AG04449 (cell line): Measurements from ENCODE around the gene CDK5RAP2.

Experiments used
- CTCF ChIA-PET: fragments of 350-600 bp; formaldehyde crosslinking; extraction: SDS; loops from one replicate; lab custom pipeline; 2021; ENCODE audit warnings: antibody characterized with exemption; lab: Yijun Ruan, JAX
- POLR2A ChIA-PET: fragments of 400-600, 350-600 bp; formaldehyde crosslinking; extraction: SDS; loops from one replicate; lab custom pipeline; 2020; ENCODE audit warnings: antibody characterized with exemption, inconsistent platforms; lab: Yijun Ruan, JAX
- DNase-seq: peaks from one replicate; pipeline ENCODE4 v3.0.0-alpha.2; 2010; ENCODE audit warnings: low read depth, low spot score
- H3K4me3 ChIP-seq: 2 replicates; pipeline ENCODE4 v1.5.1; 2011; ENCODE audit warnings: low read depth, mild to moderate bottlenecking, control low read depth, low read length
- CTCF ChIP-seq: IDR thresholded peaks from one replicate; pipeline ENCODE4 v1.5.1; 2011; ENCODE audit warnings: mild to moderate bottlenecking, moderate library complexity, low read length, control low read depth, inconsistent platforms; ENCODE audit not compliant: insufficient read depth; ENCODE audit errors: missing control alignments

CDK5RAP2 gene

GRCh38 chr9:120395376-120395775 is 184.6 kb downstream of the CDK5RAP2 start:
- no peak for TF ChIP-seq CTCF
- DNase-seq: no peak
- ChIA-PET POLR2A (no interaction called here), CTCF (interaction anchor here (0.9 to 1.7 kb wide), 4 partner anchors 29 to 82 kb away, joined by 3 to 6 read pairs (median 3); no protein-coding TSS in a partner anchor)
- no peak overlapping the region for H3K4me3 ChIP-seq

DNA sequence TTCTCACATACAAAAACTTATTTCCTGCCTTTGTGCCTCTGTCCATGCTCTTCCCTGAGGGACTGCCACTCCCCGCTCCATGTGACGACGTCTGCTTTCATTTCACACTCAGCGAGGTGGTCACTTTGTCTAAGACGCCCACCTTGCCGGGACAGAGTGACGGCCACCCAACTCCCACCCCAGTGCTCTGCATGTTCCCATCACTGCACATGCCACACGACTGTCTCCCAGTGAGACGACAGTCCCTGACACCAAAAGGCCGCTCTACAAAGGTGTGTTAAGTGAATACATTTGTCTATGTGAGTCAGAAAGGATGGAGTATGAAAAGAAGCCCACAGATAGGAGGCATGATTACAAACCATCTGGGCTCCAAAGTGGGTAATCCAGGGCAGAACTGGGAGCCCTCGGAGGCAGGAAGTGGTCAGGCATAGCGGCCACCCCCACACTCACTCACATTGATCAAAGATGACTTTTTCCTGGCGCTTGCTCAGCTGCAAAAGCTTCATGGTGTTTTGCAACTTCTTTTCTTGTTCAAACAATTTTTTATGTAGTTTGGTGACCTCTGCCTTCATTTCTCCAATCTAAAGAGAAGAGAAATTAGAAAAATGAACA is 185.8 kb downstream of the CDK5RAP2 start:
- TF ChIP-seq CTCF: no peak
- H3K4me3 ChIP-seq: no peak overlapping the region
- DNase-seq: peak; percentile 82
- ChIA-PET CTCF (interaction anchor here (0.6 kb wide), 1 partner anchor 1527 kb away, joined by 3 read pairs; no protein-coding TSS in a partner anchor), POLR2A (no interaction called here)

- no peak overlapping the region for H3K4me3 ChIP-seq
- DNase-seq: no peak
- no peak for TF ChIP-seq CTCF
- POLR2A ChIA-PET: no interaction called here
- CTCF ChIA-PET: no interaction called here
Measured at GRCh38 chr9:120393386-120394057, 186.4 kb downstream of the CDK5RAP2 start.

DNA sequence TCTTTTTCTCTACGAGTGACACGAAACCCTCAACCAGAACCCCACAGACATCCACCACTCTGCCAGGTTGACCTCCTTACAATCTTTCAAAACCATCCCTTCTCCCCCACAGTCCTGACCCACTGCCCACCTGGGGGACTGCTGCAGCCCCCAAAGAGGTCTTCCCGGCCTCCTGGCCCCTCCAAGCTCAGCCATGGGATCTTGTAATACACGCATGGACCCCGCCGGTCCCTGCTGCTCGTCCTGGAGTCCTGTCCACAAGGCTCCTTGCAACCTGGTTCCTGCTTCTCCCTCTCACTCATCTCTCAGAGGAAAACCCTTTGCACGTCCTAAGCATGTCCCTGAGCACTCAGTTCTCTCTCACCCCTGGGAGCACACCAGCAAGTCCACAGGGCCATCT is 187.3 kb downstream of the CDK5RAP2 start:
- no peak for DNase-seq
- ChIA-PET CTCF (interaction anchor here (1.5 to 2.5 kb wide), 2 partner anchors 43 to 46 kb away, joined by 3 to 8 read pairs; no protein-coding TSS in a partner anchor), POLR2A (no interaction called here)
- TF ChIP-seq CTCF: no peak
- no peak overlapping the region for H3K4me3 ChIP-seq

DNA sequence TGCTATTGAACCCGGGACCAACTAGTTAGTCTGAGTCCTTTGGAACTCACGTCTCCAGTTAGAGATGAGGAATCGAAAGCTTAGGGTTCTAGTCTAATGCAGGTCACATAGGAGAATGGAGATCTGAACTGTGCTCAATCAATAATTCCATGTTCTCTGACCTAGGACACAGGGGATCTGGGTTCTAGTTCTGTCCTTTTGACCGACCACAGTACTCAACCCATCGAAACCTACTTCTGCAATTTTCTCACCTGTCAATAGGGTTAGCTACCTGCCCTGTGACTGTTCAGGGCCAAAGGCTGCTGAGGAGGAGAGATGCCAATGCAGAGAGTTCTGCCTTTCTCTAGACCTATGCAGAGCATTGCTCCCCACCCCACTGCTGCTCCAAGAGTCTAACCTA is 187.7 kb downstream of the CDK5RAP2 start:
- DNase-seq: no peak

More for the DNA sequence above, 187.7 kb downstream of the CDK5RAP2 start:
- TF ChIP-seq CTCF: no peak
- ChIA-PET CTCF (interaction anchor here (1.5 to 2.5 kb wide), 2 partner anchors 43 to 46 kb away, joined by 3 to 8 read pairs; no protein-coding TSS in a partner anchor), POLR2A (no interaction called here)
- H3K4me3 ChIP-seq: no peak overlapping the region
